ENCODE results near the gene RHOBTB3.

- no peak for TF ChIP-seq POLR2A (IDR thresholded peaks at IDR 0.05)
- TF ChIP-seq, protein P1, sequence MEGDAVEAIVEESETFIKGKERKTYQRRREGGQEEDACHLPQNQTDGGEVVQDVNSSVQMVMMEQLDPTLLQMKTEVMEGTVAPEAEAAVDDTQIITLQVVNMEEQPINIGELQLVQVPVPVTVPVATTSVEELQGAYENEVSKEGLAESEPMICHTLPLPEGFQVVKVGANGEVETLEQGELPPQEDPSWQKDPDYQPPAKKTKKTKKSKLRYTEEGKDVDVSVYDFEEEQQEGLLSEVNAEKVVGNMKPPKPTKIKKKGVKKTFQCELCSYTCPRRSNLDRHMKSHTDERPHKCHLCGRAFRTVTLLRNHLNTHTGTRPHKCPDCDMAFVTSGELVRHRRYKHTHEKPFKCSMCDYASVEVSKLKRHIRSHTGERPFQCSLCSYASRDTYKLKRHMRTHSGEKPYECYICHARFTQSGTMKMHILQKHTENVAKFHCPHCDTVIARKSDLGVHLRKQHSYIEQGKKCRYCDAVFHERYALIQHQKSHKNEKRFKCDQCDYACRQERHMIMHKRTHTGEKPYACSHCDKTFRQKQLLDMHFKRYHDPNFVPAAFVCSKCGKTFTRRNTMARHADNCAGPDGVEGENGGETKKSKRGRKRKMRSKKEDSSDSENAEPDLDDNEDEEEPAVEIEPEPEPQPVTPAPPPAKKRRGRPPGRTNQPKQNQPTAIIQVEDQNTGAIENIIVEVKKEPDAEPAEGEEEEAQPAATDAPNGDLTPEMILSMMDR (IDR thresholded peaks at IDR 0.05), result no peak
- TF ChIP-seq POLR2AphosphoS5 (IDR thresholded peaks at IDR 0.05), result no peak
- TF ChIP-seq EP300 (IDR thresholded peaks at IDR 0.05), result no peak
These were observed 55.8 kb downstream of the RHOBTB3 start for GRCh38 chr5:95786821-95787418.

Measured in stomach (tissue), 4 donors.